Adrenal gland (tissue), 12 donors: ENCODE data around the gene NRM. TPM values are rescaled to one million over a fixed set of nuclear protein-coding genes. Genes with fewer than 3 reads are reported as not detected.
"Not testable (repeated sequence)": the region's sequence is repeated elsewhere in the genome, so short reads cannot be mapped to it uniquely, and the experiment has no call there.

Experiments
- DNase-seq, 7 donors: peaks; one replicate each; pipeline ENCODE4 v3.0.0-alpha.2; 2019 to 2020
- H3K27ac ChIP-seq, 5 donors: fragments of 200-600 bp; sonication (generic) in 4 of 5; 1 replicate in 3 of 5; 2 replicates in 2 of 5; pipeline versions ENCODE4 v1.5.1 to v1.8.0; 2016 to 2020; ENCODE audit warnings: mild to moderate bottlenecking in 1 of 5
- H3K27me3 ChIP-seq: fragments of 200-600 bp; 2 replicates; pipeline ENCODE4 v1.8.0; 2021
- H3K36me3 ChIP-seq, 2 donors: fragments of 200-600 bp; replicated peaks in 1 of 2; 1 replicate in 1 of 2; 2 replicates in 1 of 2; pipeline versions ENCODE4 v1.5.1 to v1.8.0; 2018 to 2022
- H3K4me1 ChIP-seq, 2 donors: fragments of 200-600 bp; replicated peaks in 1 of 2; 1 replicate in 1 of 2; 2 replicates in 1 of 2; pipeline versions ENCODE4 v1.5.1 to v1.8.0; 2018 to 2021
- H3K4me3 ChIP-seq, 4 donors: fragments of 200-600 bp; sonication (generic) in 3 of 4; one replicate each; pipeline ENCODE4 v1.5.1; 2016 to 2018
- H3K9me3 ChIP-seq, 3 donors: fragments of 200-600 bp; sonication (generic) in 1 of 3; replicated peaks in 1 of 3; 1 replicate in 2 of 3; 2 replicates in 1 of 3; pipeline versions ENCODE4 v1.5.1 to v1.8.0; 2016 to 2021
- POLR2A ChIP-seq, 2 donors: fragments of 450-650 bp; IDR thresholded peaks; one replicate each; pipeline ENCODE4 v1.6.1; 2017; ENCODE audit warnings: antibody characterized with exemption in 2 of 2, mild to moderate bottlenecking in 2 of 2, moderate library complexity in 1 of 2
- WGBS, 4 donors: extraction: QIAGEN DNeasy Blood & Tissue Kit in 2 of 4; methylation state at CpG; one replicate each; pipeline versions ENCODE4 v1.1.5 to v1.1.7; 2013 to 2017; 5-methylcytosine and 5-hydroxymethylcytosine counted together
- intact Hi-C, 2 donors: fragments of 100-400 bp; cut with DNase I; formaldehyde crosslinking; loops; one replicate each; pipeline versions ENCODE4 v1.14.1 to v1.15.0; 2022 to 2023
- polyA plus RNA-seq, 3 donors: library from polyadenylated mRNA; stranded (reverse); fragments of 200-250 nt in 2 of 3; fragments of 350-450 nt in 1 of 3; fragmentation: Illumina TruSeq in 1 of 3; extraction: RNeasy Lipid Tissue Mini Kit (QIAGEN cat#74804) in 1 of 3; gene quantifications; one replicate each; pipeline ENCODE4 v1.2.3, GENCODE V29; 2013 to 2014
- total RNA-seq, 9 donors: library from RNA; depleted of rRNA in 4 of 9; stranded (reverse); fragments of >200 nt in 4 of 9; fragments of 120-200 nt in 1 of 9; fragmentation: NEBNext Ultra II Directional in 1 of 9; extraction: Animal tissue kit (Norgen Biotek cat#: 25700) in 1 of 9; gene quantifications; one replicate each; pipeline versions ENCODE4 v1.1.0 to v1.2.4, GENCODE V29; 2013 to 2023
- TF ChIP-seq, protein P1 (sequence below), 6 experiments: fragments of 450-650 bp in 4 of 6; fragments of 200-600 bp in 2 of 6; sonication (generic) in 1 of 6; IDR thresholded peaks; 1 replicate in 5 of 6; 2 replicates in 1 of 6; pipeline versions ENCODE4 v1.5.1 to v1.8.0; 2016 to 2021; ENCODE audit warnings: antibody characterized with exemption in 6 of 6, mild to moderate bottlenecking in 2 of 6, moderate library complexity in 1 of 6
- donor health status: healthy with polysubstance abuse.
- donor health status: Bipolar disorder and iron deficiency.
- donor health status: DM: yes; HTN: yes; CAD: no.
- donor health status: DM: no; HTN: no; CAD: no.
- donor health status: DM: no; HTN: no; CAD: no.
- donor health status: DM: yes; HTN: yes; CAD: no.

Gene NRM
- total and polyA plus RNA-seq, 12 donors = 1.8 to 39.3 (median 10.7) TPM

DNA sequence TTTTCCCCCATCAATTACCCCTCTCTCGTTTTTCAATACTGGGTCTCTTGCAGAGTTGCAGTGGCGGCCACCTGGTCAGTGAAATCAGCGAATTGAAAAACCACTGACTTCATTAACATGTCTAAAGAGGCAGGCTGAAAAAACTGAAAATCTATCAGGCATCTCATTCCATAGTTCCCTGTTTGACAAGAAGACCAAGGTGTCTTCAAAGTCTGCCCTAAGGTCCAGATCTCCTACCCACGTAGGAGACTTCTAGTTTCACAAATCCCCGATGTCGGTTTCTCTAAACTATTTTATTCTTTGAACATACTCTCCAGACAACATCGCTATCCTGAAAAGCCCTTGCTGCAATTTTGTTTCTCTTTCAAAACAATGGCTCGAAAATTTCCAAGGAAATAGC, 28.6 kb upstream of the NRM start:
- 33 to 42% (median 41%) methylated on average over 8 of the region's 8 CpGs for WGBS, 4 donors
- TF ChIP-seq, protein P1, sequence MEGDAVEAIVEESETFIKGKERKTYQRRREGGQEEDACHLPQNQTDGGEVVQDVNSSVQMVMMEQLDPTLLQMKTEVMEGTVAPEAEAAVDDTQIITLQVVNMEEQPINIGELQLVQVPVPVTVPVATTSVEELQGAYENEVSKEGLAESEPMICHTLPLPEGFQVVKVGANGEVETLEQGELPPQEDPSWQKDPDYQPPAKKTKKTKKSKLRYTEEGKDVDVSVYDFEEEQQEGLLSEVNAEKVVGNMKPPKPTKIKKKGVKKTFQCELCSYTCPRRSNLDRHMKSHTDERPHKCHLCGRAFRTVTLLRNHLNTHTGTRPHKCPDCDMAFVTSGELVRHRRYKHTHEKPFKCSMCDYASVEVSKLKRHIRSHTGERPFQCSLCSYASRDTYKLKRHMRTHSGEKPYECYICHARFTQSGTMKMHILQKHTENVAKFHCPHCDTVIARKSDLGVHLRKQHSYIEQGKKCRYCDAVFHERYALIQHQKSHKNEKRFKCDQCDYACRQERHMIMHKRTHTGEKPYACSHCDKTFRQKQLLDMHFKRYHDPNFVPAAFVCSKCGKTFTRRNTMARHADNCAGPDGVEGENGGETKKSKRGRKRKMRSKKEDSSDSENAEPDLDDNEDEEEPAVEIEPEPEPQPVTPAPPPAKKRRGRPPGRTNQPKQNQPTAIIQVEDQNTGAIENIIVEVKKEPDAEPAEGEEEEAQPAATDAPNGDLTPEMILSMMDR (IDR thresholded peaks at IDR 0.05) = no peak
- no peak for TF ChIP-seq POLR2A (IDR thresholded peaks at IDR 0.05)
- intact Hi-C loops = no loop called here
- H3K27ac ChIP-seq = peak overlapping the region; percentile 34 to 94 (median 78)
- no peaks in the 10 kb centered on the region for H3K9me3 ChIP-seq
- peaks cover 16 to 49% of the 10 kb centered on the region in 2 donors for H3K4me1 ChIP-seq
- H3K36me3 ChIP-seq = peaks cover 0 to 21% of the 10 kb centered on the region in 2 donors
- DNase-seq = no peak
- H3K4me3 ChIP-seq = peak overlapping the region in 2 of 4 donors; percentile 67 to 93
- no peaks in the 10 kb centered on the region for H3K27me3 ChIP-seq

DNA sequence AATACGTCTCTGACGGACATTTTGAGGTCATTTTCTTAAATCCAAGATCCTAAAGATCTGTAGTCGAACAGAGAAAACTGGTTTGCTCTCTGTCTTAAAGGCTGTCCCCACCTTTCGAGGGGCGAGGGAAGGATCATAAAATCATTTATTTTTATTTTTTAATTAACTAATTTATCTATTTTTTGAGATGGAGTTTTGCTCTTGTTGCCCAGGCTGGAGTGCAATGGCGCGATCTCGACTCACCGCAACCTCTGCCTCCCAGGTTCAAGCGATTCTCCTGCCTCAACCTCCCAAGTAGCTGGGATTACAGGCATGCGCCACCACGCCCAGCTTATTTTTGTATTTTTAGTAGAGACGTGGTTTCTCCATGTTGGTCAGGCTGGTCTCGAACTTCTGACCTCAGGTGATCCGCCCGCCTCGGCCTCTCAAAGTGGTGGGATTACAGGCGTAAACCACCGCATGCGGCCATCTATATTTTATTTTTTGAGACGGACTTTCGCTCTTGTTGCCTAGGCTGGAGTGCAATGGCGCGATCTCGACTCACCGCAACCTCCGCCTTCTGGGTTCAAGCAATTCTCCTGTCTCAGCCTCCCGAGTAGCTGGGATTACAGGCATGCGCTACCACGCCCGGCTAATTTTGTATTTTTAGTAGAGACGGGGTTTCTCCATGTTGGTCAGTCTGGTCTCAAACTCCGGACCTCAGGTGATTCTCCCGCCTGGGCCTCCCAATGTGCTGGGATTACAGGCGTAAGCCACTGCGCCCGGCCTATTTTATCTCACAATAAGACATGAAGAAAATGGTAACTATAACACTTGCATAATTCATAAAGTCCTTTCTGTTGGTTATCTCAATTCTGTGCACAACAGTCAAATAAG, 27.3 kb upstream of the NRM start:
- Histone ChIP-seq H3K4me3 (peak overlapping the region in 2 of 4 donors; percentile 26 to 42), H3K27ac (peak overlapping the region; percentile 73 to 91 (median 90)), H3K36me3 (peaks cover 0 to 19% of the 10 kb centered on the region in 2 donors), H3K4me1 (peaks cover 16 to 40% of the 10 kb centered on the region in 2 donors)
- intact Hi-C loops, H3K9me3 ChIP-seq, H3K27me3 ChIP-seq: not testable (repeated sequence)
- DNase-seq = peak in 2 of 7 donors; percentile 40 to 64
- WGBS, 4 donors = 75 to 78% (median 77%) methylated on average over 37 of the region's 37 CpGs
- TF ChIP-seq, protein P1 (IDR thresholded peaks at IDR 0.05) = peak in 1 of 6 experiments; percentile 21

DNA sequence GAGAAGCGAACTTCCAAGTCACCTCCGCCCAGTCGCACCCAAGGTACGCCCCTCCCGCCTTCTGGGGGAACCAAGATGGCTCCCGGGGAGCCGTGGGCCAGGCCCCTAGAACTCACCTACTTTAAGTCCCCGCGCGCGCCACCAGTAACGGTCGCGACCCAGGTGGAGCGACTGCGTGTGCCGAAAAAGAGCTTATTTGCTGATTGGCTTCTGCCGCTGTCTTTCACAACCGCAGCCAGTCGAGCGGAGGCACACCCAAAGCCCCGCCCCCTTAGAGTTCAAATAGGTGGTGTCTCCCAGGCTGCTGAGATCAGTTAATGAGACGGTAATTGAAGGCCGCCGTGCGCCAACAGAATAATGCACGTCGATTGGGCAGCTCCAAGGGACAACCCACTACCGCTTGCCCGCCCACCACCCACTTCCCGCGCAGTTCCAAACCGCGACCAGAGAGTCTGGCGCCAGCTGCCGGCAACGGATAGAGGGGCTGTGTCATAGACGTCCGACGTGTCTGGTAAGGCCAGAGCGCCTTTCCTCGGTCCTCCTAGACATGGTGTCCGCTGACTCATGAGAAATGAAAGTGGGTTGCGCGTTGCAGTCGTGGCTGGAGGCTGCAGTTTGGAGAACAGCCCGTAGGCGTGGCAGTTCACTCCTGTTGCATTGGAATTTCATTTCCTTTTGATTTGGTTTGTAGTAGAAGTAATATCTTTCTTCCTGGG, 26.5 kb upstream of the NRM start, which contains the start of gene MDC1:
Gene MDC1 (minus strand): TSS at position 153 of the 716 bp plus-strand sequence. CDS start 2,106 bp downstream, outside the sequence.
- H3K9me3 ChIP-seq = no peaks in the 10 kb centered on the region
- 0 to 2% (median 0%) methylated on average over 9 to 48 of the region's 48 CpGs for WGBS, 4 donors
- peak within 1 kb of the TSS in 2 of 4 donors; percentile 59 to 73 for H3K4me3 ChIP-seq
- no peaks in the 10 kb centered on the region for H3K27me3 ChIP-seq
- peaks cover 0 to 19% of the 10 kb centered on the region in 2 donors for H3K36me3 ChIP-seq
- intact Hi-C loops = no loop called here
- H3K4me1 ChIP-seq = peaks cover 14 to 32% of the 10 kb centered on the region in 2 donors
- peak within 1 kb of the TSS; percentile 73 to 91 (median 90) for H3K27ac ChIP-seq
- TF ChIP-seq POLR2A (IDR thresholded peaks at IDR 0.05) = peak; percentile 92 to 99
- TF ChIP-seq, protein P1 (IDR thresholded peaks at IDR 0.05) = peak; percentile 29 to 71 (median 62)
- DNase-seq = peak; percentile 99 to 100 (median 100)

DNA sequence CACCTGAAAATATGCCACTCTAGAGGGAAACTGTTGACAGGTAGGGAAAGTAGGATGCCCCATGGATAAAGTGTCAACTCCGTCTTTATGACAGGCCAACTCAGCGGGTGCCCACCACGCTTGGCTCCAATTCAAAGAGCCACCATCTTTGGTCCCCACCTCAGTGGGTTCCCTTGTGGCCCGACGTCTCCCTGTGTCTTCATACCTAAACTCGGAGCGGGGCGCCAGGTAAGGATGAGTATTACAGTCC, 26.0 kb upstream of the NRM start:
- intact Hi-C loops = no loop called here
- peak in 1 of 2 donors; percentile 34 for TF ChIP-seq POLR2A (IDR thresholded peaks at IDR 0.05)
- TF ChIP-seq, protein P1 (IDR thresholded peaks at IDR 0.05) = no peak
- H3K4me3 ChIP-seq = peak overlapping the region in 2 of 4 donors; percentile 59 to 73

More for the DNA sequence above, 26.0 kb upstream of the NRM start:
- Histone ChIP-seq H3K9me3 (no peaks in the 10 kb centered on the region), H3K36me3 (peaks cover 0 to 24% of the 10 kb centered on the region in 2 donors), H3K4me1 (peaks cover 9 to 27% of the 10 kb centered on the region in 2 donors), H3K27ac (peak overlapping the region in 4 of 5 donors; percentile 80 to 91 (median 88)), H3K27me3 (no peaks in the 10 kb centered on the region)
- 1 to 6% (median 4%) methylated on average over 2 to 8 of the region's 8 CpGs for WGBS, 4 donors
- DNase-seq = no peak
